Measurements from ENCODE around the gene SLIT1. TPM values are rescaled to one million over a fixed set of nuclear protein-coding genes. Genes with fewer than 3 reads are reported as not detected.

SLIT1 gene
- total RNA-seq, 1 donor from 2014 or later: 0.40 TPM

DNA sequence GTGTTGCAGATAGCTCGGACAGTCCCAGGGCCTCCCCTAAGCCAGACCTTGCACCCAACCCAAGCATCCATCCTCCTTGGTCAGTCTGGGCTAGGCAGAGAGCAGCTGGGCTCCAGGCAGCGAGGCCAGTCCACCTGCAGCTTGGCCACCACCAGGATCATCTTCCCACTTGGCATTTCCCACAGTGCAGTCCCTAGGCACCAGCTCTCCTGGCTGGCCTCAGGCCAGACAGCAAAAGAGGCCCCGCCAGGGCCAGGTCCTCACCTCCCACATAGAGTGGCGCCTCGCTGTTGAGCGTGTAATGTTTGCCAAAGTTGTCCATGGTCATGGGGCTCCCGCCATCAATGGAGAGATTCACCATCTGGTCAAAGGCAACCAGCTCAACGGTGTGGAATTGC, 182.0 kb downstream of the SLIT1 start:
- DNase-seq (ENCODE audit: low spot score in 2 of 2, unreplicated experiment in 2 of 2): no peak
- no peaks in the 10 kb centered on the region for H3K4me1 Mint-ChIP-seq
- no peak overlapping the region for H3K4me3 Mint-ChIP-seq
- TF ChIP-seq, protein P1, sequence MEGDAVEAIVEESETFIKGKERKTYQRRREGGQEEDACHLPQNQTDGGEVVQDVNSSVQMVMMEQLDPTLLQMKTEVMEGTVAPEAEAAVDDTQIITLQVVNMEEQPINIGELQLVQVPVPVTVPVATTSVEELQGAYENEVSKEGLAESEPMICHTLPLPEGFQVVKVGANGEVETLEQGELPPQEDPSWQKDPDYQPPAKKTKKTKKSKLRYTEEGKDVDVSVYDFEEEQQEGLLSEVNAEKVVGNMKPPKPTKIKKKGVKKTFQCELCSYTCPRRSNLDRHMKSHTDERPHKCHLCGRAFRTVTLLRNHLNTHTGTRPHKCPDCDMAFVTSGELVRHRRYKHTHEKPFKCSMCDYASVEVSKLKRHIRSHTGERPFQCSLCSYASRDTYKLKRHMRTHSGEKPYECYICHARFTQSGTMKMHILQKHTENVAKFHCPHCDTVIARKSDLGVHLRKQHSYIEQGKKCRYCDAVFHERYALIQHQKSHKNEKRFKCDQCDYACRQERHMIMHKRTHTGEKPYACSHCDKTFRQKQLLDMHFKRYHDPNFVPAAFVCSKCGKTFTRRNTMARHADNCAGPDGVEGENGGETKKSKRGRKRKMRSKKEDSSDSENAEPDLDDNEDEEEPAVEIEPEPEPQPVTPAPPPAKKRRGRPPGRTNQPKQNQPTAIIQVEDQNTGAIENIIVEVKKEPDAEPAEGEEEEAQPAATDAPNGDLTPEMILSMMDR (IDR thresholded peaks at IDR 0.05; ENCODE audit: unreplicated experiment): no peak
- H3K9me3 Mint-ChIP-seq: peaks cover 14% of the 10 kb centered on the region
- no peak overlapping the region for H3K27ac Mint-ChIP-seq
- peaks cover 3% of the 10 kb centered on the region for H3K27me3 Mint-ChIP-seq (ENCODE audit: low read depth)
- H3K36me3 Mint-ChIP-seq: no peaks in the 10 kb centered on the region

DNA sequence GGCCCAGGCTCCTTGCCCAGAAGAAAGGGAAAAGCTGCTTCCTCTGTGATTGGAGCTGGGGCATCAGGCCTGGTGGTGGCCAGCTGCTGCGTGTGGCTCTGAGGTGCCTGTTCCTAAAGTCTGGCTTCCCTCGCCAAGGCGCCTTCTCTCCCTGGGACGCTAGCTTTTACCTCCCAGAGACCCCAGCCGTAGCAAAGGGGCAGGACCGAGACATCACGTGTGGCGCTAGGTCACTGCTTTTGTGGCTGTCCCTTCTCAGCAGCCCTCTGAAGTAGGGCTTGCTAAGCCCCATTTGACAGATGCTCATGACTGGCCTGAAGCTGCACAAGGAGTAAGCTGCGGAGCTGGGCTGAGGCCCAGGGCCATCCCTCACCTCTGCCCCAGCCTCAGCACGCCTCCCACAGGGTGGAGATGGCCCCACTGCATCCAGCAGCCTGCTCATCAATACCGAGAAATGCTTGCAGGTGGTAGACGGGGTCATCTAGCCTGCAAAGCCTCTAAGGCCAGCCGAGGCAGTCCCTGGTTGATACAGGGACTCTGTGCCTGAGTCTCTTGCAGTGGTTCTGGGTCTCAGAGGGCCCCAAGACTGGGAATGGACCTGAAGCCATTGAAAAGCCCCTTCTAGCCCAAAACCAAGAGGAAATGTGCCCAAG, 182.5 kb downstream of the SLIT1 start:
- H3K27ac Mint-ChIP-seq: no peak overlapping the region
- peaks cover 14% of the 10 kb centered on the region for H3K9me3 Mint-ChIP-seq
- H3K27me3 Mint-ChIP-seq (ENCODE audit: low read depth): peaks cover 3% of the 10 kb centered on the region
- DNase-seq (ENCODE audit: low spot score in 2 of 2, unreplicated experiment in 2 of 2): no peak
- TF ChIP-seq, protein P1 (IDR thresholded peaks at IDR 0.05; ENCODE audit: unreplicated experiment): no peak
- peaks cover 3% of the 10 kb centered on the region for H3K4me1 Mint-ChIP-seq
- no peak overlapping the region for H3K4me3 Mint-ChIP-seq
- H3K36me3 Mint-ChIP-seq: no peaks in the 10 kb centered on the region

DNA sequence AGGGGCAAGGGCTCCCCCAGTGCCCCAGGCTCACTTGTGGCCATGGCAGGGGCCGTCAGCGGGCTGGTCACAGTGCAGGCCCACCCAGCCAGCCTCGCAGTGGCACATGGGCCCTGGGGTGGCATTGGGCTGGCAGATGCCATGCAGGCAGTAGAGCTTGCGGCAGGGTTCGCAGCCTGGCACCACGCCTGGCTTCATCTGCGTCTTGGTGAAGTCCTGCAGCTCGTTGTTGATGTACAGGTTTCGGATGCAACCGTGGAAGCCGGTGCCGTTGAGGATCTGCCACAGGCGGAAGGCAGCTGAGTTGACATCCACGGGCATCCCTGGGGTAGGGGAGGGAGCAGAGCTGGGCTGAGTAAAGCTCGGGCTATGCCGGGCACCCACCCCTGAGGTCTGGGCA, 183.1 kb downstream of the SLIT1 start:
- no peak for DNase-seq (ENCODE audit: low spot score in 2 of 2, unreplicated experiment in 2 of 2)
- H3K27me3 Mint-ChIP-seq (ENCODE audit: low read depth): peaks cover 3% of the 10 kb centered on the region
- peaks cover 12% of the 10 kb centered on the region for H3K9me3 Mint-ChIP-seq
- H3K27ac Mint-ChIP-seq: no peak overlapping the region
- no peaks in the 10 kb centered on the region for H3K36me3 Mint-ChIP-seq
- peaks cover 5% of the 10 kb centered on the region for H3K4me1 Mint-ChIP-seq
- TF ChIP-seq, protein P1 (IDR thresholded peaks at IDR 0.05; ENCODE audit: unreplicated experiment): no peak
- H3K4me3 Mint-ChIP-seq: no peak overlapping the region

DNA sequence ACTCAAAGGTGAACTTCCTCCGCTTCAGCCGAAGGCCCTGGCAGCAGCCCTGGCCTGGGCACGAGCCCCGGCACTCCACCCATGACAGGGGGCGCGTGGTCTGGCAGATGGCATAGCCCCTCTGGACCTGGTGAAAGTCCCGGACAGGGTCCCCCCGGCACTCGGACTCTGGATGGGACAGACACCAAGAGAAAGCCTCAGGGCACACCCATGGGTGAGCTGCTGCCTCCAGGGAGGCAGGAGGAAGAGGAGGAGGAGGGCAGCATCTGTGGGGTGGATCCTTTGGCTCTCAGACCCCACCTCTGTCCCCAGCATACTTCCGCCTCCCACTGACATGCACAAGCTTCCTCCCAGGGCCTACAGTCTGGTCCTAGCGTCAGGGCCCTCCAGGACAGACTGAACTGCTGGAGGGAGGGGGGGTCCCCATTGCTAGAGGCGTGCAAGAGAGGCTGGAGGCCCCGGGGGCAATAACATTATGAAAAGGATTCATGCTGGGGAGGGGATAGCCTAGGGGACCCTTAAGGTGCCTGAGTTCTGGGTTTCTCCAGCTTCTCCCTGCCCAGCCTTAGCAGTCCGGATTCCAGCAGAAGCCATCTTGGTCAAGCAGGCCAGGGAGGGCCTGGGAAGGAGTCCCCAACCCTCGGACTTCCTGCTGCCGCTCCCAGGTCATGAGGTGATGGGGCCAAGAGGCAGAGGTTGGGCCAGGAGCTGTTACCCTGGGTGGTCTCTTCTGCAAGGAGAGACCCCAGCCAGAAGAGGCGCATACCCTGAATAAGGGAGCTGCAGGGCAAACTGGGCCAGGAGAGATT, 184.4 kb downstream of the SLIT1 start:
- H3K4me1 Mint-ChIP-seq: peaks cover 5% of the 10 kb centered on the region
- H3K9me3 Mint-ChIP-seq: no peaks in the 10 kb centered on the region
- peaks cover 3% of the 10 kb centered on the region for H3K27me3 Mint-ChIP-seq (ENCODE audit: low read depth)
- no peak overlapping the region for H3K27ac Mint-ChIP-seq
- no peak for DNase-seq (ENCODE audit: low spot score in 2 of 2, unreplicated experiment in 2 of 2)
- no peak overlapping the region for H3K4me3 Mint-ChIP-seq
- no peaks in the 10 kb centered on the region for H3K36me3 Mint-ChIP-seq
- TF ChIP-seq, protein P1 (IDR thresholded peaks at IDR 0.05; ENCODE audit: unreplicated experiment): no peak

DNA sequence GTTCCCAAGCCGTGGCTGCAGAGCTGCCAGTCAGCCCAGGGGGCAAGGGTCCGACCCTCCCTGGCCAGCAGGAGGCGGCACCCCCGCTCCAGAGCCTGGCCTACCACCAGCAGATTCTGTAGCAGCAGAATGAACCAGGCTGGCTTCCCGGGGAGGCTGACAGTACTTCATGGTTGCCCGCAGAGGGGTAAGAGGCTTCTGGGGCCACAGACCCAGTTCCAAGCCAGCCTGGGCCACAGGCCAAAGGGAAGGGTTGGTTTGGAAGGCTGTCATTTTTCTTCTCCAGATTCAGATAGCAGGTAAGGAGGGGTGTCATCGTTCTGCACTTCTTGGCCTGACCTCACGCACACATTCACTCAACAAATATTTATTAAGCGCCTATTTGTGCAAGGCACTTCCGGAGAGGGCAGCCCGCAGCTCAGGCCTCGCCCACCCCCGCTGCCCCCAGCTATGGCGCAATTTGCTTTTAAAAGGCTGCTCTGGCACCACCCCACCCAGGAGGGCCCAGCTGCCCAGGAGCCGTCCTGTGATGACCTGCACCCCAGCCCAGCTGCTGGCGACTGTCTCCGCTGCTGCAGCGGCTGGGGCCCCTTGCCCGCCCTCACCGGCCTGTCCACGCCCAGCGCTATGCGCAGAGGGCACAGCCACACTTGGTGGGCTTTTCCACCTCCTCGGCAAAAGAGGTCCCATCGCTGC, 185.1 kb downstream of the SLIT1 start:
- H3K9me3 Mint-ChIP-seq: no peaks in the 10 kb centered on the region
- no peak overlapping the region for H3K4me3 Mint-ChIP-seq
- DNase-seq (ENCODE audit: low spot score in 2 of 2, unreplicated experiment in 2 of 2): no peak
- no peak overlapping the region for H3K27ac Mint-ChIP-seq
- H3K27me3 Mint-ChIP-seq (ENCODE audit: low read depth): peaks cover 2% of the 10 kb centered on the region
- TF ChIP-seq, protein P1 (IDR thresholded peaks at IDR 0.05; ENCODE audit: unreplicated experiment): no peak
- peaks cover 11% of the 10 kb centered on the region for H3K4me1 Mint-ChIP-seq
- no peaks in the 10 kb centered on the region for H3K36me3 Mint-ChIP-seq

All from mesothelial cell of epicardium (in vitro differentiated cells).